CD14-positive monocyte (primary cell): ENCODE data around the gene AKAP8L. TPM values are rescaled to one million over a fixed set of nuclear protein-coding genes. Genes with fewer than 3 reads are reported as not detected.

Experiments
- DNase-seq, 3 donors: peaks; one replicate each; pipeline ENCODE4 v3.0.0-alpha.2; 2011 to 2022
- H2AFZ ChIP-seq: 2 replicates; pipeline ENCODE4 v1.6.0; 2012; ENCODE audit warnings: mild to moderate bottlenecking, low read depth, low read length, inconsistent platforms; ENCODE audit not compliant: insufficient read depth, poor library complexity, severe bottlenecking
- H3K27ac ChIP-seq, 2 donors: 1 replicate in 1 of 2; 2 replicates in 1 of 2; pipeline ENCODE4 v1.5.1; 2012 to 2013; ENCODE audit warnings: low read length in 2 of 2, control low read depth in 1 of 2, inconsistent platforms in 1 of 2, low read depth in 1 of 2, mild to moderate bottlenecking in 1 of 2
- H3K27me3 ChIP-seq, 2 donors: one replicate each; pipeline versions ENCODE4 v1.6.0 to v1.6.1; 2011 to 2013; ENCODE audit warnings: low read length in 2 of 2; ENCODE audit not compliant: control insufficient read depth in 2 of 2, insufficient read depth in 2 of 2
- H3K36me3 ChIP-seq, 2 donors: replicated peaks in 1 of 2; 1 replicate in 1 of 2; 2 replicates in 1 of 2; pipeline versions ENCODE4 v1.5.1 to v1.6.1; 2012 to 2013; ENCODE audit warnings: low read length in 2 of 2, control low read depth in 1 of 2, inconsistent platforms in 1 of 2, mild to moderate bottlenecking in 1 of 2; ENCODE audit not compliant: insufficient read depth in 2 of 2, control insufficient read depth in 1 of 2
- H3K4me1 ChIP-seq, 2 donors: 1 replicate in 1 of 2; 2 replicates in 1 of 2; pipeline versions ENCODE4 v1.5.1 to v1.6.1; 2012 to 2013; ENCODE audit warnings: low read length in 2 of 2, control low read depth in 1 of 2, inconsistent platforms in 1 of 2, mild to moderate bottlenecking in 1 of 2, moderate library complexity in 1 of 2; ENCODE audit not compliant: insufficient read depth in 2 of 2, control insufficient read depth in 1 of 2
- H3K4me2 ChIP-seq: replicated peaks from 2 replicates; pipeline ENCODE3; 2012; ENCODE audit warnings: low read length, moderate library complexity, mild to moderate bottlenecking; ENCODE audit not compliant: poor library complexity, severe bottlenecking; ENCODE audit errors: extremely low read depth
- H3K4me3 ChIP-seq, 3 experiments: fragments of 200-600 bp in 1 of 3; sonication (generic) in 1 of 3; replicated peaks in 1 of 3; 1 replicate in 2 of 3; 2 replicates in 1 of 3; pipeline ENCODE4 v1.5.1; 2011 to 2013; ENCODE audit warnings: low read length in 3 of 3, mild to moderate bottlenecking in 3 of 3, control low read depth in 2 of 3, low read depth in 2 of 3, inconsistent platforms in 1 of 3, moderate library complexity in 1 of 3
- H3K79me2 ChIP-seq: 2 replicates; pipeline ENCODE4 v1.6.0; 2012; ENCODE audit warnings: mild to moderate bottlenecking, control low read depth, inconsistent platforms, low read length, moderate library complexity; ENCODE audit not compliant: insufficient read depth
- H3K9ac ChIP-seq: 2 replicates; pipeline ENCODE4 v1.6.0; 2017; ENCODE audit warnings: low read length, mild to moderate bottlenecking; ENCODE audit not compliant: insufficient read depth, poor library complexity, severe bottlenecking
- H3K9me3 ChIP-seq, 2 donors: replicated peaks in 1 of 2; 1 replicate in 1 of 2; 2 replicates in 1 of 2; pipeline versions ENCODE4 v1.5.1 to v1.6.1; 2012 to 2013; ENCODE audit warnings: low read length in 2 of 2, control low read depth in 1 of 2; ENCODE audit not compliant: control insufficient read depth in 1 of 2, insufficient read depth in 1 of 2
- H4K20me1 ChIP-seq: 2 replicates; pipeline ENCODE4 v1.6.0; 2012; ENCODE audit warnings: mild to moderate bottlenecking, low read length, control low read depth, moderate library complexity; ENCODE audit not compliant: insufficient read depth
- H3K27ac Mint-ChIP-seq, 7 donors: one replicate each; pipeline ENCODE4 v1.8.0; 2020; ENCODE audit warnings: mild to moderate bottlenecking in 7 of 7, mixed read lengths in 7 of 7, moderate library complexity in 6 of 7, inconsistent platforms in 2 of 7
- H3K27me3 Mint-ChIP-seq, 3 donors: one replicate each; pipeline ENCODE4 v1.8.0; 2021 to 2022; ENCODE audit warnings: low read depth in 3 of 3, mild to moderate bottlenecking in 3 of 3, mixed read lengths in 3 of 3, moderate library complexity in 3 of 3, inconsistent platforms in 1 of 3
- H3K36me3 Mint-ChIP-seq, 2 donors: one replicate each; pipeline ENCODE4 v1.8.0; 2020; ENCODE audit warnings: mixed read lengths in 2 of 2, inconsistent platforms in 1 of 2, mild to moderate bottlenecking in 1 of 2
- H3K4me1 Mint-ChIP-seq: one replicate; pipeline ENCODE4 v1.8.0; 2020; ENCODE audit warnings: mild to moderate bottlenecking, mixed read lengths
- H3K4me3 Mint-ChIP-seq, 2 donors: one replicate each; pipeline ENCODE4 v1.8.0; 2020; ENCODE audit warnings: mild to moderate bottlenecking in 2 of 2, mixed read lengths in 2 of 2, moderate library complexity in 1 of 2
- H3K9me3 Mint-ChIP-seq, 7 donors: one replicate each; pipeline ENCODE4 v1.8.0; 2020 to 2022; ENCODE audit warnings: mixed read lengths in 7 of 7, mild to moderate bottlenecking in 6 of 7, moderate library complexity in 6 of 7, inconsistent platforms in 2 of 7
- WGBS: methylation state at CpG from one replicate; pipeline ENCODE4 v1.1.5; 2013; ENCODE audit warnings: missing lambda C conversion rate; ENCODE audit not compliant: insufficient coverage; 5-methylcytosine and 5-hydroxymethylcytosine counted together
- intact Hi-C, 2 donors: fragments of 100-400 bp; cut with micrococcal nuclease; formaldehyde crosslinking; loops; one replicate each; pipeline versions ENCODE4 v1.15.0 to v1.15.1; 2023
- polyA plus RNA-seq, 3 donors: library from polyadenylated mRNA; depleted of rRNA in 1 of 3; unstranded in 2 of 3; stranded (reverse) in 1 of 3; fragments of 300-500 nt in 2 of 3; fragments of >200 nt in 1 of 3; fragmentation: Illumina TruSeq in 2 of 3; gene quantifications; 1 replicate in 2 of 3; 2 replicates in 1 of 3; pipeline ENCODE4 v1.2.3, GENCODE V29; 2012 to 2021
- TF ChIP-seq, protein P1 (sequence below): fragments of 200-600 bp; IDR thresholded peaks from one replicate; pipeline ENCODE4 v1.8.0; 2022; ENCODE audit warnings: antibody characterized with exemption, mild to moderate bottlenecking

The AKAP8L gene
- polyA plus RNA-seq, 3 donors, result 21.4 to 103 (median 39.0) TPM

DNA sequence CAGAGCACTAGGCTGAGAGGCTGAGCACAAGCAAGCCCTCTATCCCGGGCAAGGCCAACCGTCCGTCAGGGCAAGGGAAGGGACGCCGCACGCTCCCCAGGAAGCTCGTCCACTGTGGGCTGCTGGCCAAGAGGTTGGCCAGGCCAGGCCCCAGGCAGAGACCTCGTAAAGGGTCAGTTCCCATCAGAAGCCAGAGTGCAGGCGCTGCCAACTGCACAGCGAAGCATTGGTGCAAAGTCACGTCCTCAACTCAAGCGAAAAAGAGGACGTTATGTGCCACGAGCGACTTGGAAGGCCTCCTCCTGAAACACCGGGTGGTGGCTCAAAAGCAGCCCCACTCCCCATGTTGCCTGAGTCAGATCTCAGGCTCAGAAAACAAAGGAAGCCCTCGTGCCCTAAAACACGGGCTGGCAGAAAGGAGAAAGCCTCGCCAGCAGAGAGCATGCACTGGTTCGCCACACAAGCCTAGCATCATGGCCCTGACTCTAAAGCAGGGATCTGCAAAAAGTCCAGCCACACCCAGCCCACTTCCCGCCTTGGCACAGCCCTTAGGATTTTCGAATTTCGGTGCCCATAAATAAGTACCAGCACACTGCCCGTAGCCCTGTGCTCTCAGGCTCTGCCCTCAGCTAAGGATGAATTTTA lies 43.9 kb downstream of the AKAP8L start:
- Histone ChIP-seq H3K9me3 (no peaks in the 10 kb centered on the region), H3K4me1 (peaks cover 16 to 22% of the 10 kb centered on the region in 2 donors), H3K27me3 (no peaks in the 10 kb centered on the region), H3K4me2 (no peak overlapping the region), H3K36me3 (peaks cover 48 to 54% of the 10 kb centered on the region in 2 donors), H3K79me2 (peaks cover 74% of the 10 kb centered on the region), H4K20me1 (peaks cover 84% of the 10 kb centered on the region), H3K9ac (no peak overlapping the region), H2AFZ (no peak overlapping the region), H3K4me3 (no peak overlapping the region), H3K27ac (no peak overlapping the region)
- H3K4me3 Mint-ChIP-seq, result no peak overlapping the region
- intact Hi-C loops, result loop anchor here (5.0 to 10.0 kb wide), 6 partner anchors 38 to 250 kb away; partner anchors contain the start of genes AKAP8L (in 1 of the 2) and BRD4 (in 1 of the 2)
- TF ChIP-seq, protein P1, sequence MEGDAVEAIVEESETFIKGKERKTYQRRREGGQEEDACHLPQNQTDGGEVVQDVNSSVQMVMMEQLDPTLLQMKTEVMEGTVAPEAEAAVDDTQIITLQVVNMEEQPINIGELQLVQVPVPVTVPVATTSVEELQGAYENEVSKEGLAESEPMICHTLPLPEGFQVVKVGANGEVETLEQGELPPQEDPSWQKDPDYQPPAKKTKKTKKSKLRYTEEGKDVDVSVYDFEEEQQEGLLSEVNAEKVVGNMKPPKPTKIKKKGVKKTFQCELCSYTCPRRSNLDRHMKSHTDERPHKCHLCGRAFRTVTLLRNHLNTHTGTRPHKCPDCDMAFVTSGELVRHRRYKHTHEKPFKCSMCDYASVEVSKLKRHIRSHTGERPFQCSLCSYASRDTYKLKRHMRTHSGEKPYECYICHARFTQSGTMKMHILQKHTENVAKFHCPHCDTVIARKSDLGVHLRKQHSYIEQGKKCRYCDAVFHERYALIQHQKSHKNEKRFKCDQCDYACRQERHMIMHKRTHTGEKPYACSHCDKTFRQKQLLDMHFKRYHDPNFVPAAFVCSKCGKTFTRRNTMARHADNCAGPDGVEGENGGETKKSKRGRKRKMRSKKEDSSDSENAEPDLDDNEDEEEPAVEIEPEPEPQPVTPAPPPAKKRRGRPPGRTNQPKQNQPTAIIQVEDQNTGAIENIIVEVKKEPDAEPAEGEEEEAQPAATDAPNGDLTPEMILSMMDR, result no peak
- H3K27me3 Mint-ChIP-seq, result peaks cover 0 to 3% (median 1%) of the 10 kb centered on the region in 3 donors
- peak overlapping the region in 2 of 7 donors; percentile 7 to 54 for H3K27ac Mint-ChIP-seq
- peaks cover 35 to 55% of the 10 kb centered on the region in 2 donors for H3K36me3 Mint-ChIP-seq
- DNase-seq, result no peak
- H3K9me3 Mint-ChIP-seq, result peaks cover 0 to 2% (median 0%) of the 10 kb centered on the region in 7 donors
- peaks cover 20% of the 10 kb centered on the region for H3K4me1 Mint-ChIP-seq
- WGBS, result 69% methylated on average over 21 of the region's 24 CpGs

DNA sequence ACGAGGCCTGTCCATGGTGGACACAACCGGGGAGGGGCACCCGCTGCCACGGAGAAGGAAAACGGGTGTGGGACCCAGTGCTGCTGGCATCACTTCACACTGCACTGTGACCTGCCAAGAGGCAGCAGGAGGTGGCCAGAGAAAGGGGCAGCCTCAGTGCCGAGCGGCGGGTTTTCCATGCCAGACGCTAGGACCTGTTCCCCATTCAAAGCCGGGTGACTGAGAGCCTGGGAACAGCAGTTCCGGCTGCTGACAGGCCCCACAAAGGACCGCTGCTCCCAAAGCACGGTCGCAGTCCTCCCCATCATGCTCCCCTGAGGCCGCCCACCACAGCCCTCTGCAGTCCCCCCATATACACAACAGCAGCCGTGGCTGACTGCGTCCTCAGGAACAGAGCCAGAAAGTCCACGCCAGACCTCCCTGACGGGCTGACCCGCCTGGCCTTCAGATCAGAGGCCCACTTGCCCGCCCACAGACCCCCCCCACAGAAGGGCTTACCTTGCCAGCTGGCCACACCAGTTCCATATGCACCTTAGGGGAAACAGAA lies 44.6 kb downstream of the AKAP8L start:
- no peaks in the 10 kb centered on the region for H3K9me3 ChIP-seq
- peaks cover 73% of the 10 kb centered on the region for H3K79me2 ChIP-seq
- H4K20me1 ChIP-seq, result peaks cover 91% of the 10 kb centered on the region
- H3K27ac Mint-ChIP-seq, result no peak overlapping the region
- peaks cover 0 to 3% (median 1%) of the 10 kb centered on the region in 3 donors for H3K27me3 Mint-ChIP-seq
- TF ChIP-seq, protein P1, result no peak
- H2AFZ ChIP-seq, result no peak overlapping the region
- 96% methylated on average over 21 of the region's 21 CpGs for WGBS
- H3K4me3 ChIP-seq, result no peak overlapping the region
- intact Hi-C loops, result loop anchor here (10.0 kb wide), 2 partner anchors 109 to 249 kb away; a partner anchor contains a TSS
- H3K36me3 ChIP-seq, result peaks cover 56 to 61% of the 10 kb centered on the region in 2 donors
- H3K36me3 Mint-ChIP-seq, result peaks cover 42 to 63% of the 10 kb centered on the region in 2 donors
- no peak overlapping the region for H3K4me2 ChIP-seq
- H3K4me1 Mint-ChIP-seq, result peaks cover 20% of the 10 kb centered on the region
- H3K4me3 Mint-ChIP-seq, result no peak overlapping the region
- no peak for DNase-seq
- H3K27me3 ChIP-seq, result no peaks in the 10 kb centered on the region
- H3K9ac ChIP-seq, result no peak overlapping the region
- peaks cover 16 to 22% of the 10 kb centered on the region in 2 donors for H3K4me1 ChIP-seq
- H3K27ac ChIP-seq, result no peak overlapping the region
- peaks cover 0 to 2% (median 0%) of the 10 kb centered on the region in 7 donors for H3K9me3 Mint-ChIP-seq
